Thyroid gland (tissue), 4 donors: ENCODE results near the gene DLD.

Source experiments
- POLR2A ChIP-seq, 2 donors: fragments of 450-650 bp; IDR thresholded peaks; one replicate each; pipeline ENCODE4 v1.6.1; 2017; ENCODE audit warnings: antibody characterized with exemption in 2 of 2, mild to moderate bottlenecking in 2 of 2, moderate library complexity in 1 of 2
- TF ChIP-seq, protein P1 (sequence below), 6 experiments: fragments of 200-600 bp in 3 of 6; fragments of 450-650 bp in 3 of 6; sonication (generic) in 3 of 6; IDR thresholded peaks; one replicate each; pipeline ENCODE4 v1.5.1; 2016 to 2019; ENCODE audit warnings: antibody characterized with exemption in 6 of 6, mild to moderate bottlenecking in 2 of 6, inconsistent platforms in 1 of 6, moderate library complexity in 1 of 6

DNA sequence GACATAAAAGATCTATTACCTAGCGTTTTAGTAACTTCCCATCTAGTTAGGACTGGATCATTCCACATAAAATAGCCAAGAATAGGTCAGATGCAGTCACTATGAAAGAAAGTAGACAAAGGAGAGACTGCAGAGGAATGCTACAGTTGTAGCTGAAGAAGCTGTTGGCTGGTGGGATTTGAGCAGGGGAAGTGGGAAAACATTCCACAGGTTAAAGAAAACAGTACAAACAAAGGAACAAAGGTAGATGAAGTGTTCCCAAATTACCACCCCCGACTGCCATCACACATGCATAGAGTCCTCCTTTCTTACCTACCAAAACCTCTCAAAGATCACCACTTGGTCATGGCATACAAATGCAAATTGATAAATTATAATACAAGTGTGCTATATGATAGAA is 41.8 kb downstream of the DLD start:
- TF ChIP-seq POLR2A (IDR thresholded peaks at IDR 0.05): no peak
- TF ChIP-seq, protein P1, sequence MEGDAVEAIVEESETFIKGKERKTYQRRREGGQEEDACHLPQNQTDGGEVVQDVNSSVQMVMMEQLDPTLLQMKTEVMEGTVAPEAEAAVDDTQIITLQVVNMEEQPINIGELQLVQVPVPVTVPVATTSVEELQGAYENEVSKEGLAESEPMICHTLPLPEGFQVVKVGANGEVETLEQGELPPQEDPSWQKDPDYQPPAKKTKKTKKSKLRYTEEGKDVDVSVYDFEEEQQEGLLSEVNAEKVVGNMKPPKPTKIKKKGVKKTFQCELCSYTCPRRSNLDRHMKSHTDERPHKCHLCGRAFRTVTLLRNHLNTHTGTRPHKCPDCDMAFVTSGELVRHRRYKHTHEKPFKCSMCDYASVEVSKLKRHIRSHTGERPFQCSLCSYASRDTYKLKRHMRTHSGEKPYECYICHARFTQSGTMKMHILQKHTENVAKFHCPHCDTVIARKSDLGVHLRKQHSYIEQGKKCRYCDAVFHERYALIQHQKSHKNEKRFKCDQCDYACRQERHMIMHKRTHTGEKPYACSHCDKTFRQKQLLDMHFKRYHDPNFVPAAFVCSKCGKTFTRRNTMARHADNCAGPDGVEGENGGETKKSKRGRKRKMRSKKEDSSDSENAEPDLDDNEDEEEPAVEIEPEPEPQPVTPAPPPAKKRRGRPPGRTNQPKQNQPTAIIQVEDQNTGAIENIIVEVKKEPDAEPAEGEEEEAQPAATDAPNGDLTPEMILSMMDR (IDR thresholded peaks at IDR 0.05): no peak
